ENCODE results near the gene CDKL2.

DNA sequence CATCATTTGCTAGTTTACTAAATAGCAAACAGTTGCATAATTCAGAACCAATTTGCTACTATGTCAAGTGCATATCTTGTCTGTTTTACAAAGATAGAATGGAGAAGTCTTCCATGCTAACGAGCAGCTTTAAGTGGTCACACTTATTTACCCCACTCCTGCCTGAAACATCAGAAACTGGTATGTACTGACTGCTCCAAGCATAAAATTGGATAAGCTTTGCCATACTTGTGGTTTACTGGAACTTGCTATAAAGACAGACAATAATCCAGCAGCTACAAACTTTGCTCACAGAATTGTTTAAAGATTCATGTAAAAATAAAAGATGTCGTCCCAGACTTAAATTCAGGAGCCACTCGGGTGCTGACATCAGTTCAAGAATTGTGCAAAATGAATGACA is 13.3 kb upstream of the CDKL2 start:
- TF ChIP-seq, protein P1, sequence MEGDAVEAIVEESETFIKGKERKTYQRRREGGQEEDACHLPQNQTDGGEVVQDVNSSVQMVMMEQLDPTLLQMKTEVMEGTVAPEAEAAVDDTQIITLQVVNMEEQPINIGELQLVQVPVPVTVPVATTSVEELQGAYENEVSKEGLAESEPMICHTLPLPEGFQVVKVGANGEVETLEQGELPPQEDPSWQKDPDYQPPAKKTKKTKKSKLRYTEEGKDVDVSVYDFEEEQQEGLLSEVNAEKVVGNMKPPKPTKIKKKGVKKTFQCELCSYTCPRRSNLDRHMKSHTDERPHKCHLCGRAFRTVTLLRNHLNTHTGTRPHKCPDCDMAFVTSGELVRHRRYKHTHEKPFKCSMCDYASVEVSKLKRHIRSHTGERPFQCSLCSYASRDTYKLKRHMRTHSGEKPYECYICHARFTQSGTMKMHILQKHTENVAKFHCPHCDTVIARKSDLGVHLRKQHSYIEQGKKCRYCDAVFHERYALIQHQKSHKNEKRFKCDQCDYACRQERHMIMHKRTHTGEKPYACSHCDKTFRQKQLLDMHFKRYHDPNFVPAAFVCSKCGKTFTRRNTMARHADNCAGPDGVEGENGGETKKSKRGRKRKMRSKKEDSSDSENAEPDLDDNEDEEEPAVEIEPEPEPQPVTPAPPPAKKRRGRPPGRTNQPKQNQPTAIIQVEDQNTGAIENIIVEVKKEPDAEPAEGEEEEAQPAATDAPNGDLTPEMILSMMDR (conservative IDR thresholded peaks at IDR 0.05 in 1 of 2, IDR thresholded peaks at IDR 0.05 in 1 of 2; ENCODE audit: extremely low read depth in 1 of 2, insufficient read depth in 1 of 2, low read depth in 1 of 2, low read length in 2 of 2) = no peak
- no peak for TF ChIP-seq EZH2 (IDR thresholded peaks at IDR 0.05; ENCODE audit: borderline replicate concordance, low read length)
